Sigmoid colon (tissue), 4 donors: Measurements from ENCODE around the gene USP24.

Experiments
- POLR2A ChIP-seq, 2 donors: fragments of 450-650 bp; IDR thresholded peaks; one replicate each; pipeline ENCODE4 v1.6.1; 2016; ENCODE audit warnings: antibody characterized with exemption in 2 of 2, mild to moderate bottlenecking in 2 of 2, moderate library complexity in 2 of 2
- POLR2AphosphoS5 ChIP-seq, 4 donors: sonication (generic); formaldehyde crosslinking; IDR thresholded peaks; one replicate each; pipeline ENCODE4 v1.6.1; 2017; ENCODE audit warnings: antibody characterized with exemption in 4 of 4

DNA sequence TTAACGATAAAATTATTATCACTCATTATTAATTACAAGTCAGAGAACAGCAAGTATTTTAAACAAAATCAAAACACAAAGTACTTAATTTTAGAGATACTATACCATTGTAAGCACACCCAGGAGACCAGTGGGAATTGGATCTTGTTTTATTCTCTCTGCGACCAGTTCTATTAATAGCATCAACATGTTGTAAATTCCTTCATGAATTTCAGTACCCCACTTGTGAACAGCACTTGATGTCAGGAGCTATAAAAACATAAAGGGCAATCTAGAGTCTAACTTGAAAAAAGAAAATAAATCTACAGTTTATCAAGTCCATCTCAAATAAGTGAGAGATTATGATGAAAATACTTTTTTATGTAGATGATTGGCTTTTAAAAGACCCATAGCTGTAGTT, 42.9 kb downstream of the USP24 start:
- no peak for TF ChIP-seq POLR2AphosphoS5 (IDR thresholded peaks at IDR 0.05)
- TF ChIP-seq POLR2A (IDR thresholded peaks at IDR 0.05), result no peak
